Pancreas (tissue), 10 donors: ENCODE results near the gene RASA3. TPM values are rescaled to one million over a fixed set of nuclear protein-coding genes. Genes with fewer than 3 reads are reported as not detected.
A peak's percentile ranks its signal among the peaks of the same experiment; 100 is the strongest.
"Not testable (repeated sequence)": the region's sequence is repeated elsewhere in the genome, so short reads cannot be mapped to it uniquely, and the experiment has no call there.

Experiments
- ATAC-seq, 4 donors: fragments of 200-7000 bp; cut with Tn5 transposase; one replicate each; pipeline versions ENCODE4 v1.8.0 to v1.9.1; 2020; ENCODE audit warnings: mild to moderate bottlenecking in 4 of 4, moderate library complexity in 4 of 4
- DNase-seq, 6 donors: peaks; one replicate each; pipeline ENCODE4 v3.0.0-alpha.2; 2020
- FAIRE-seq: peaks from 2 replicates; lab custom pipeline; 2012; peaks lifted over from hg19 to GRCh38; lab: Jason Lieb, UNC
- H3K27ac ChIP-seq, 4 donors: fragments of 200-600 bp; sonication (generic); 1 replicate in 3 of 4; 2 replicates in 1 of 4; pipeline versions ENCODE4 v1.5.0 to v1.8.0; 2020
- H3K27me3 ChIP-seq, 4 donors: fragments of 200-600 bp; one replicate each; pipeline ENCODE4 v1.8.0; 2021
- H3K36me3 ChIP-seq, 3 donors: fragments of 200-600 bp; sonication (generic) in 1 of 3; one replicate each; pipeline versions ENCODE4 v1.5.0 to v1.8.0; 2020 to 2021
- H3K4me1 ChIP-seq, 3 donors: fragments of 200-600 bp; one replicate each; pipeline ENCODE4 v1.8.0; 2021
- H3K4me3 ChIP-seq, 4 donors: fragments of 200-600 bp; sonication (generic) in 2 of 4; one replicate each; pipeline versions ENCODE4 v1.5.0 to v1.8.0; 2020 to 2021
- H3K9me3 ChIP-seq, 4 donors: fragments of 200-600 bp; one replicate each; pipeline ENCODE4 v1.8.0; 2021
- CTCF ChIP-seq, 4 donors: fragments of 200-600 bp; sonication (generic) in 3 of 4; IDR thresholded peaks; one replicate each; pipeline versions ENCODE4 v1.5.0 to v1.8.0; 2021; ENCODE audit warnings: antibody characterized with exemption in 4 of 4
- WGBS, 2 donors: extraction: QIAGEN DNeasy Blood & Tissue Kit; methylation state at CpG; one replicate each; pipeline ENCODE4 v1.1.7; 2013; 5-methylcytosine and 5-hydroxymethylcytosine counted together
- intact Hi-C, 3 donors: fragments of 100-400 bp; cut with DNase I; formaldehyde crosslinking; loops; one replicate each; pipeline versions ENCODE4 v1.11.1 to v1.14.2; 2022
- polyA plus RNA-seq, 2 donors: library from polyadenylated mRNA; stranded (reverse); fragments of 200-250 nt; gene quantifications; one replicate each; pipeline ENCODE4 v1.2.3, GENCODE V29; 2013
- total RNA-seq, 6 donors: library from RNA; stranded (reverse); fragmentation: NEBNext Ultra II Directional in 4 of 6; extraction: Animal tissue kit (Norgen Biotek cat#: 25700) in 4 of 6; gene quantifications; one replicate each; pipeline versions ENCODE4 v1.2.1 to v1.2.4, GENCODE V29; 2021 to 2023
- donor health status: healthy with polysubstance abuse.
- donor health status: DM: no; HTN: no; CAD: no; lungs with moderate emphysema.
- donor health status: DM: no; HTN: no; CAD: no.
- donor health status: control.
- donor health status: control.
- donor health status: Bipolar disorder and iron deficiency.
- donor health status: DM: yes; HTN: yes; CAD: no.
- donor health status: DM: no; HTN: no; CAD: no.
- donor health status: DM: no; HTN: no; CAD: no.
- donor health status: DM: yes; HTN: yes; CAD: no.

Gene RASA3
- total and polyA plus RNA-seq, 8 donors = 5.7 to 11.2 (median 9.1) TPM

- H3K4me1 ChIP-seq = peaks cover 6 to 13% (median 10%) of the 10 kb centered on the region in 3 donors
- intact Hi-C loops = no loop called here
- no peaks in the 10 kb centered on the region for H3K27me3 ChIP-seq
- H3K36me3 ChIP-seq = no peaks in the 10 kb centered on the region
- DNase-seq (peak in 2 of 6 donors; percentile 46 to 59), ATAC-seq (peak; percentile 4 to 19 (median 10)), FAIRE-seq (no peak)
- H3K27ac ChIP-seq = peak overlapping the region in 3 of 4 donors; percentile 10 to 33 (median 27)
- WGBS, 2 donors = 87% methylated on average over 12 of the region's 12 CpGs
- no peak for TF ChIP-seq CTCF (IDR thresholded peaks at IDR 0.05)
- H3K9me3 ChIP-seq = no peaks in the 10 kb centered on the region
- H3K4me3 ChIP-seq = no peak overlapping the region
Measured at GRCh38 chr13:114149774-114150740, 17.6 kb upstream of the RASA3 start.

GRCh38 chr13:114148886-114149285 lies 16.5 kb upstream of the RASA3 start:
- ATAC-seq, H3K9me3 ChIP-seq, intact Hi-C loops, H3K4me3 ChIP-seq, H3K27me3 ChIP-seq, DNase-seq, H3K36me3 ChIP-seq, FAIRE-seq: not testable (repeated sequence)
- Histone ChIP-seq H3K27ac (peak overlapping the region; percentile 40 to 65 (median 48)), H3K4me1 (peaks cover 10 to 21% (median 13%) of the 10 kb centered on the region in 3 donors)
- WGBS, 2 donors = 84 to 86% methylated on average over 19 of the region's 19 CpGs

- no peak for TF ChIP-seq CTCF (IDR thresholded peaks at IDR 0.05)
- no peaks in the 10 kb centered on the region for H3K27me3 ChIP-seq
- FAIRE-seq = no peak
- DNase-seq = peak; percentile 60 to 85 (median 78)
- peak overlapping the region; percentile 40 to 65 (median 48) for H3K27ac ChIP-seq
- H3K36me3 ChIP-seq = no peaks in the 10 kb centered on the region
- H3K9me3 ChIP-seq = no peaks in the 10 kb centered on the region
- peak; percentile 79 to 87 (median 83) for ATAC-seq
- no peak overlapping the region for H3K4me3 ChIP-seq
- H3K4me1 ChIP-seq = peaks cover 14 to 24% (median 17%) of the 10 kb centered on the region in 3 donors
- 36 to 39% methylated on average over 8 of the region's 8 CpGs for WGBS, 2 donors
- intact Hi-C loops = no loop called here
Measured at GRCh38 chr13:114148521-114148855, 16.1 kb upstream of the RASA3 start.

- TF ChIP-seq CTCF (IDR thresholded peaks at IDR 0.05) = no peak
- intact Hi-C loops = no loop called here
- 85 to 87% methylated on average over 18 to 22 of the region's 22 CpGs for WGBS, 2 donors
- DNase-seq = peak in 1 of 6 donors; percentile 44
- ATAC-seq = no peak
- no peaks in the 10 kb centered on the region for H3K9me3 ChIP-seq
- FAIRE-seq = no peak
- peak overlapping the region; percentile 40 to 65 (median 48) for H3K27ac ChIP-seq
- no peaks in the 10 kb centered on the region for H3K36me3 ChIP-seq
- no peaks in the 10 kb centered on the region for H3K27me3 ChIP-seq
- peaks cover 14 to 24% (median 18%) of the 10 kb centered on the region in 3 donors for H3K4me1 ChIP-seq
- no peak overlapping the region for H3K4me3 ChIP-seq
Measured at GRCh38 chr13:114147803-114148520, 15.5 kb upstream of the RASA3 start.

- Histone ChIP-seq H3K4me1 (peaks cover 17 to 24% (median 18%) of the 10 kb centered on the region in 3 donors), H3K27ac (no peak overlapping the region), H3K27me3 (no peaks in the 10 kb centered on the region), H3K36me3 (no peaks in the 10 kb centered on the region), H3K9me3 (no peaks in the 10 kb centered on the region), H3K4me3 (no peak overlapping the region)
- 75 to 85% methylated on average over 10 of the region's 10 CpGs for WGBS, 2 donors
- ATAC-seq (no peak), DNase-seq (peak in 2 of 6 donors; percentile 14 to 45), FAIRE-seq (no peak)
- no peak for TF ChIP-seq CTCF (IDR thresholded peaks at IDR 0.05)
- intact Hi-C loops = no loop called here
Measured at GRCh38 chr13:114146629-114147028, 14.2 kb upstream of the RASA3 start.
